GM12878 (cell line): ENCODE measurements around the gene PPP1R11.

ENCODE experiments used
- ASH2L ChIP-seq: fragments of 300-600, 200-600 bp; sonication (generic); IDR thresholded peaks from 2 replicates; pipeline ENCODE4 v1.6.1; 2017; ENCODE audit warnings: low read depth, mild to moderate bottlenecking, borderline replicate concordance
- BRCA1 ChIP-seq: IDR thresholded peaks from 2 replicates; pipeline ENCODE4 v1.6.1; 2011; ENCODE audit warnings: low read depth, low read length, improper control_type of control experiment
- CBFB ChIP-seq: IDR thresholded peaks from 2 replicates; pipeline ENCODE4 v1.6.1; 2016; ENCODE audit warnings: antibody characterized with exemption, low read depth
- GABPA ChIP-seq: IDR thresholded peaks from 2 replicates; pipeline ENCODE4 v1.6.1; 2014; ENCODE audit warnings: antibody characterized with exemption, low read depth, mild to moderate bottlenecking, inconsistent platforms
- GATAD2B ChIP-seq: fragments of 450-650 bp; conservative IDR thresholded peaks from 2 replicates; pipeline ENCODE4 v1.6.1; 2017; ENCODE audit warnings: low read depth, mild to moderate bottlenecking, moderate library complexity
- KDM1A ChIP-seq: fragments of 200-600 bp; sonication (generic); IDR thresholded peaks from 2 replicates; pipeline ENCODE4 v1.6.1; 2016; ENCODE audit warnings: borderline replicate concordance
- POLR2A ChIP-seq: IDR thresholded peaks from 2 replicates; pipeline ENCODE4 v1.6.1; 2011; ENCODE audit warnings: low read depth, mild to moderate bottlenecking, low read length
- SUZ12 ChIP-seq: fragments of 200-600 bp; sonication (generic); IDR thresholded peaks from one replicate; pipeline ENCODE4 v1.6.1; 2018; ENCODE audit warnings: antibody characterized with exemption, mild to moderate bottlenecking; ENCODE audit not compliant: unreplicated experiment
- ZNF274 ChIP-seq: IDR thresholded peaks from one replicate; pipeline ENCODE4 v1.8.0; 2011; ENCODE audit not compliant: insufficient read length, insufficient read depth
- ZSCAN29 ChIP-seq: fragments of 450-650 bp; IDR thresholded peaks from 2 replicates; pipeline ENCODE4 v1.6.1; 2017; ENCODE audit warnings: mild to moderate bottlenecking, moderate library complexity
- TF ChIP-seq, protein P1 (sequence below), 3 experiments: IDR thresholded peaks in 2 of 3; conservative IDR thresholded peaks in 1 of 3; 2 replicates each; pipeline ENCODE4 v1.5.1; 2011; ENCODE audit warnings: low read depth in 3 of 3, low read length in 3 of 3, mild to moderate bottlenecking in 3 of 3, control low read depth in 2 of 3, moderate library complexity in 2 of 3, inconsistent platforms in 1 of 3, mixed read lengths in 1 of 3; ENCODE audit not compliant: control insufficient read depth in 2 of 3, insufficient read depth in 1 of 3; ENCODE audit errors: extremely low read depth in 1 of 3
- TF ChIP-seq, protein P2 (sequence below): fragments of 450-650 bp; IDR thresholded peaks from 2 replicates; pipeline ENCODE4 v1.6.1; 2017; ENCODE audit warnings: mild to moderate bottlenecking, low read depth, inconsistent platforms; ENCODE audit not compliant: poor library complexity, severe bottlenecking
- TF ChIP-seq, protein P3 (sequence below): IDR thresholded peaks from 2 replicates; pipeline ENCODE4 v1.6.1; 2012; ENCODE audit warnings: low read length, inconsistent platforms
- TF ChIP-seq, protein P4 (sequence below): IDR thresholded peaks from 2 replicates; pipeline ENCODE4 v1.6.1; 2011; ENCODE audit warnings: low read depth, mild to moderate bottlenecking, low read length, moderate library complexity, borderline replicate concordance; ENCODE audit errors: extremely low read depth

DNA sequence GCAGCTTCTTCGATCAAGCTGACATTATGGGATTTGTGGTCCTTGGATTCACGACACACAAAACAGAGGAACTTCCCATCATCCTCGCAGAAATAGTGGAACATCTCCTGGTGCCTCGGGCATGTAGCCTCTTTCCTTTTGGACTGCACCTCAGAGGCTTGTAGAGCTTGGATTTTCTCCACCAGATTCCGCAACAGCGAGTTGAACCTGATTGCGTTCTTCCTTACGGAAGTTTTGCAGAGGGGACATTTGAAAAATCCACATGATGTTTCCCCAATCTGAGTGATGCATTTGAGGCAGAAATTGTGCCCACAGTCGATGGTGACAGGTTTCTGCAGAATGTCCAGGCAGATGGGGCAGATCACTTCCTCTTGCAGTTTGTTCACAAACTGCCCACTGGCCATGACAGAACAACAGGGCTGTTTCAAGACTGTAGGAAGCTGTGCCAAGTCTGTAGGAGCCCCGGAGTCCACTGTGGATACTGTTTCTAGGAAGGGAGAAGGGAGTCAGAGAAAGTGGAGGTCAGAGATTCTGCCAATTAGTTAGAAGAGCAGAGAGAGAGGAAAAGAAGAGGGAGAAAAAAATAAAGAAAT lies 45.5 kb downstream of the PPP1R11 start:
- TF ChIP-seq SUZ12 (no peak), GABPA (no peak), POLR2A (no peak), KDM1A (no peak), CBFB (no peak), ZNF274 (no peak), ZSCAN29 (no peak), ASH2L (no peak), BRCA1 (no peak), GATAD2B (no peak)
- TF ChIP-seq, protein P1, sequence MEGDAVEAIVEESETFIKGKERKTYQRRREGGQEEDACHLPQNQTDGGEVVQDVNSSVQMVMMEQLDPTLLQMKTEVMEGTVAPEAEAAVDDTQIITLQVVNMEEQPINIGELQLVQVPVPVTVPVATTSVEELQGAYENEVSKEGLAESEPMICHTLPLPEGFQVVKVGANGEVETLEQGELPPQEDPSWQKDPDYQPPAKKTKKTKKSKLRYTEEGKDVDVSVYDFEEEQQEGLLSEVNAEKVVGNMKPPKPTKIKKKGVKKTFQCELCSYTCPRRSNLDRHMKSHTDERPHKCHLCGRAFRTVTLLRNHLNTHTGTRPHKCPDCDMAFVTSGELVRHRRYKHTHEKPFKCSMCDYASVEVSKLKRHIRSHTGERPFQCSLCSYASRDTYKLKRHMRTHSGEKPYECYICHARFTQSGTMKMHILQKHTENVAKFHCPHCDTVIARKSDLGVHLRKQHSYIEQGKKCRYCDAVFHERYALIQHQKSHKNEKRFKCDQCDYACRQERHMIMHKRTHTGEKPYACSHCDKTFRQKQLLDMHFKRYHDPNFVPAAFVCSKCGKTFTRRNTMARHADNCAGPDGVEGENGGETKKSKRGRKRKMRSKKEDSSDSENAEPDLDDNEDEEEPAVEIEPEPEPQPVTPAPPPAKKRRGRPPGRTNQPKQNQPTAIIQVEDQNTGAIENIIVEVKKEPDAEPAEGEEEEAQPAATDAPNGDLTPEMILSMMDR (IDR thresholded peaks at IDR 0.05 in 2 of 3, conservative IDR thresholded peaks at IDR 0.05 in 1 of 3; ENCODE audit: control insufficient read depth in 2 of 3, extremely low read depth in 1 of 3, insufficient read depth in 1 of 3, low read depth in 3 of 3, low read length in 3 of 3) = no peak
- TF ChIP-seq, protein P2, sequence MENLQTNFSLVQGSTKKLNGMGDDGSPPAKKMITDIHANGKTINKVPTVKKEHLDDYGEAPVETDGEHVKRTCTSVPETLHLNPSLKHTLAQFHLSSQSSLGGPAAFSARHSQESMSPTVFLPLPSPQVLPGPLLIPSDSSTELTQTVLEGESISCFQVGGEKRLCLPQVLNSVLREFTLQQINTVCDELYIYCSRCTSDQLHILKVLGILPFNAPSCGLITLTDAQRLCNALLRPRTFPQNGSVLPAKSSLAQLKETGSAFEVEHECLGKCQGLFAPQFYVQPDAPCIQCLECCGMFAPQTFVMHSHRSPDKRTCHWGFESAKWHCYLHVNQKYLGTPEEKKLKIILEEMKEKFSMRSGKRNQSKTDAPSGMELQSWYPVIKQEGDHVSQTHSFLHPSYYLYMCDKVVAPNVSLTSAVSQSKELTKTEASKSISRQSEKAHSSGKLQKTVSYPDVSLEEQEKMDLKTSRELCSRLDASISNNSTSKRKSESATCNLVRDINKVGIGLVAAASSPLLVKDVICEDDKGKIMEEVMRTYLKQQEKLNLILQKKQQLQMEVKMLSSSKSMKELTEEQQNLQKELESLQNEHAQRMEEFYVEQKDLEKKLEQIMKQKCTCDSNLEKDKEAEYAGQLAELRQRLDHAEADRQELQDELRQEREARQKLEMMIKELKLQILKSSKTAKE = no peak
- TF ChIP-seq, protein P3, sequence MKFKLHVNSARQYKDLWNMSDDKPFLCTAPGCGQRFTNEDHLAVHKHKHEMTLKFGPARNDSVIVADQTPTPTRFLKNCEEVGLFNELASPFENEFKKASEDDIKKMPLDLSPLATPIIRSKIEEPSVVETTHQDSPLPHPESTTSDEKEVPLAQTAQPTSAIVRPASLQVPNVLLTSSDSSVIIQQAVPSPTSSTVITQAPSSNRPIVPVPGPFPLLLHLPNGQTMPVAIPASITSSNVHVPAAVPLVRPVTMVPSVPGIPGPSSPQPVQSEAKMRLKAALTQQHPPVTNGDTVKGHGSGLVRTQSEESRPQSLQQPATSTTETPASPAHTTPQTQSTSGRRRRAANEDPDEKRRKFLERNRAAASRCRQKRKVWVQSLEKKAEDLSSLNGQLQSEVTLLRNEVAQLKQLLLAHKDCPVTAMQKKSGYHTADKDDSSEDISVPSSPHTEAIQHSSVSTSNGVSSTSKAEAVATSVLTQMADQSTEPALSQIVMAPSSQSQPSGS = no peak
- TF ChIP-seq, protein P4, sequence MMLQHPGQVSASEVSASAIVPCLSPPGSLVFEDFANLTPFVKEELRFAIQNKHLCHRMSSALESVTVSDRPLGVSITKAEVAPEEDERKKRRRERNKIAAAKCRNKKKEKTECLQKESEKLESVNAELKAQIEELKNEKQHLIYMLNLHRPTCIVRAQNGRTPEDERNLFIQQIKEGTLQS = no peak
